Measurements from ENCODE around the gene TTLL9.

The TTLL9 gene

DNA sequence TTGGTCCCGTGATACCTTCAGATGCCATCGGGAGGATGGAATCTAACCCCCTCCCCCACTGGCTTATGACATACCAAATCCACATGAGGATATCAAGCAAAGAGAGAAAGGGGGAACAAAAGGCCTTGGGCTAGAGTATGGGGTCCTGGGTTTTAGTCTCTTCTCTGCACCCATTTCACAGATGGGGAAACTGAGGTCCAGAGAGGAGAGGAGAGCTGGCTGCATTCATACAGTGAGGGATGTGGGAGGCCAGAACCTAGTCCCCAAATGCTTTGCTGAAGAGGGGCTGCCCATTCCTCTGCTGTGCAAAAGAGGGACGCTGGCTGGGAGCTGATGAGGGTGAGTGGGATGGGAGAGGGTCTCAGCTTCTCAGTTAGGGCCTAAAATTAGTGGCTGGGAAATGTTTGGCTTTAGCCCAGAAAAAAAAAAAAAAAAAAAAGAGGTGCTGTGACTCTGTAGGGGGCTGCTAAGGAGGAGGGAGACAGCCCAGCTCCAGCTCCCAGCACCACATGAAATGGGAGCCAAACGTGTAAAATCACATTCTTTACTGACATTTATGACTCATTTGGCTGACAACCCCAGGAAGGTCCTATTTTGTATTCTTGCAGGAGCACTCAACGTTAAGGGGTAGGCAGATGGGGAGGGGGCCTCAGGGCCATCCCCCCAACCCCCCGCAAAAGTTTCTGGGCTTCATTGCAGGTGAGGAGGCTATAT is 109.4 kb downstream of the TTLL9 start:
- no peak for DNase-seq (ENCODE audit: low read depth in 2 of 2)

DNA sequence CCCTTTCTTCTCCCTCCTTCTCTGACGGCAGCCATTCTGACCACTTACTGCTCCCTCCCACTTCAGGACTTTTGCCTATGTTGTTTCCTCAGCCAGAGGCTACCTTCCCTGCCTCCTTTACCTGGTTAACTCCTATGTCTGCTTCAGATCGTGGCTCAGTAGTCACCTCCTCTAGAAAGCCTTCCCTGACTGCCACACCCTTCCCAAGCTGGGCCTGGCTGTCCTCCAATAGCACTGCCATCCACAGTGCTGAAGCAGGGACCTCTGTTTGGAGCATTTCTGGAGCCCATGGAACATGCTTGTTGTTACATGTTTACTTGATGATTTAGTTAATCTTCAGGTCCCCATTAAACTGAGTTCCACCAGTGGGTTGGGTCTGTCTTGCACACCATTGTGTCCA is 111.3 kb downstream of the TTLL9 start:
- no peak for DNase-seq (ENCODE audit: low read depth in 2 of 2)

DNA sequence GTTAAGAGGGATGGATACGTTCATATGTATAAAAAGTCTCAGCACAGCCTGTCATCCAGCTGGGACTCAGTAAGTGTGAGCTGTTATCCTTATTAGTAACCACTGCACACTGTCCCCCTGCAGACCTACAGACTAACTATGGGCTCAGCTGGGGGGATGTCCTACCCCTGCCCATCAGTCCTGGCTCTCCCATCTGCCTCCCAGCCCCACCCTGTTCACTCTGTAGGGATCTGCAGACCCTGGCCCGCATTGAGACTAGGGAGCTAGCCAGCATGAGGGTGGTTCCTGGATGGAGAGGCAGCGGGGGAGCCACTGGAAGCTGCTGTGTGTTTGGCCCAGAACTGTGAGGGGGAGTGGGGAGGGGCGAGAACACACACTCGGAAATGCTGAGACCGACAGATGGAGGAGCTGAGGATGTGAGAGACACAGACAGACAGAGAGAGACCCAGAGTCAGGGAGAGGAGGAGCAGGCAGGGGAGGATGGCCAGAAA is 114.6 kb downstream of the TTLL9 start:
- no peak for DNase-seq (ENCODE audit: low read depth in 2 of 2)

- DNase-seq (ENCODE audit: low read depth in 2 of 2) = no peak
Measured at GRCh38 chr20:31987744-31988143, 117.3 kb downstream of the TTLL9 start.

DNA sequence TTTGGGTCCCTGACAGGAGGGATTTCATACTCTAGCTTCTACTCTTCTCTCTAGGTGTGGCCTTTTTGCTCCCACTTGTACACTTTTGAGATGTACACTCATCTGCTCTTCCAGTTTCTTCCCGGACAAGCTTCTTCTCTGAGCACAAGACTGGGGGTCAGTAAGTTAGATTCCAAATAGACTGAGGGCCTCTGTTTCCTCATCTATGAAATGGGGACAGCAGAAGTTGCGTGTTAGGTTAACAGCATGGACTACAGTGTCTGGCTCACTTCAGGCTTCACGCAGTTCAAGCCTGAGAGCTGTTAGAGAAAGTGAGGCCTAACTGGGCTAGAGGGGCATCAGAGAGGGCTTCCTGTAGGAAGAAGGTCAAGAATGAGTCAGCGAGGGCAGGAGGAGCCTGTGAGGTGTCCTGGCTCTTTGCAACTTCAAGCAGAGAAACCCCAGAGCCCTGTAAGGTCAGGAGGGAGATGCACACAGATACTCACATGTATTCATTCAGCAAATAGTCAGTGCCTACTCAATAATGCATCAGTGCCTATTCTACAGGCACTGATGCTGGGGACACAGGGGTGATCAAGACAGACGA is 118.1 kb downstream of the TTLL9 start:
- no peak for DNase-seq (ENCODE audit: low read depth in 2 of 2)

GRCh38 chr20:31989030-31989645 is 118.7 kb downstream of the TTLL9 start:
- DNase-seq (ENCODE audit: low read depth in 2 of 2) = no peak

- DNase-seq (ENCODE audit: low read depth in 2 of 2) = no peak
Measured at GRCh38 chr20:31990641-31991338, 120.4 kb downstream of the TTLL9 start.

DNA sequence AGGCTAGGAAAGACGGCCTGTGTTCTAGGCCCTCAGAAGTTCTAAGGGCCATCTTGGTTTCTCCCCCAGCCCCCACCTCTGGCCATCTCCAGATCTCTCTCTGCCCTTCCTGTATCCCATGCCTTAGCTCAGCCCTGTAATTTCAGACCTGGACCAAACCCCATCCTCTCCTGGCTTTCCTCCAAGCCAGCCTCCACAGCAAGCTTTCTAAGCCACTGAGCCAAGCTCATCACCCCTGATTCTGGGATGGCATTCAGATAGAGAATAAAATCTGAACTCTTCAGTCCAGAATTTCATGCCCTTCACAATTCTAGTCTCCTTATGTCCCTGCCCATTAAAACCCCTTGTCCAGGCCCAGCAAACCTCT is 120.9 kb downstream of the TTLL9 start:
- no peak for DNase-seq (ENCODE audit: low read depth in 2 of 2)

GRCh38 chr20:31992086-31992485 is 121.7 kb downstream of the TTLL9 start:
- no peak for DNase-seq (ENCODE audit: low read depth in 2 of 2)

Measured in activated CD4-positive, alpha-beta T cell treated with anti-CD3 and anti-CD28 coated beads for 24 hours (primary cell).